Measurements from ENCODE around the gene CTBP1.

CTBP1 gene

DNA sequence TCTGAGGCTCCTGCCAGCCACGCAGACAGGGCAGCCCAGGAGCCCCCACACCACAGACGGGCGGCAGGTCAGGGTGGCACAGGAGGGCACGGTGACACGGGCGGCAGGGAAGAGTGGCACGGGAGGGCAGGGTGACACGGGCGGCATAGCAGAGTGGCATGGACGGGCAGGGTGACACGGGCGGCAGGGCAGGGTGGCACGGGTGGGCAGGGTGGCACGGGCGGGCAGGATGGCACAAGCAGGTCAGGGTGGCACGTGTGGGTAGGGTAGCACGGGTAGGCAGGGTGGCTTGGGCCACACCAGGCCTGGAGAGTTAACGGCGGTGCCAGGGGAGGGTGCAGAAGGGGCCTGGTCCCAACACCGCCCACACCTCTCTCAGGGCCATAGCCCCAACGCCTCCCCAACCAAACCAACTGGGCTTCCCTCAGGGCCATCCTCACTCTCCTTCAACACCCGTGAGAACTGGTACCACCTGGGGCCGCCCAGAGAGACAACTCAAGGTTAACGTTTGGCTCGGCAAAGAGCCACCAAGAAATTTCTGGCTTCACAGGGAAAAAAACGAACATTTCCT, 3.4 kb downstream of the CTBP1 start:
- no peak overlapping the region for H3K4me3 ChIP-seq (replicated peaks; ENCODE audit: low read depth, low read length)
- no peak for DNase-seq (ENCODE audit: low read depth)
- TF ChIP-seq, protein P1, sequence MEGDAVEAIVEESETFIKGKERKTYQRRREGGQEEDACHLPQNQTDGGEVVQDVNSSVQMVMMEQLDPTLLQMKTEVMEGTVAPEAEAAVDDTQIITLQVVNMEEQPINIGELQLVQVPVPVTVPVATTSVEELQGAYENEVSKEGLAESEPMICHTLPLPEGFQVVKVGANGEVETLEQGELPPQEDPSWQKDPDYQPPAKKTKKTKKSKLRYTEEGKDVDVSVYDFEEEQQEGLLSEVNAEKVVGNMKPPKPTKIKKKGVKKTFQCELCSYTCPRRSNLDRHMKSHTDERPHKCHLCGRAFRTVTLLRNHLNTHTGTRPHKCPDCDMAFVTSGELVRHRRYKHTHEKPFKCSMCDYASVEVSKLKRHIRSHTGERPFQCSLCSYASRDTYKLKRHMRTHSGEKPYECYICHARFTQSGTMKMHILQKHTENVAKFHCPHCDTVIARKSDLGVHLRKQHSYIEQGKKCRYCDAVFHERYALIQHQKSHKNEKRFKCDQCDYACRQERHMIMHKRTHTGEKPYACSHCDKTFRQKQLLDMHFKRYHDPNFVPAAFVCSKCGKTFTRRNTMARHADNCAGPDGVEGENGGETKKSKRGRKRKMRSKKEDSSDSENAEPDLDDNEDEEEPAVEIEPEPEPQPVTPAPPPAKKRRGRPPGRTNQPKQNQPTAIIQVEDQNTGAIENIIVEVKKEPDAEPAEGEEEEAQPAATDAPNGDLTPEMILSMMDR (IDR thresholded peaks at IDR 0.05; ENCODE audit: low read length, missing control alignments) = no peak

- TF ChIP-seq, protein P1 (IDR thresholded peaks at IDR 0.05; ENCODE audit: low read length, missing control alignments) = no peak
- no peak for DNase-seq (ENCODE audit: low read depth)
- no peak overlapping the region for H3K4me3 ChIP-seq (replicated peaks; ENCODE audit: low read depth, low read length)
Observed at GRCh38 chr4:1244978-1245471, 3.9 kb downstream of the CTBP1 start.

GRCh38 chr4:1244081-1244977, 4.6 kb downstream of the CTBP1 start:
- no peak overlapping the region for H3K4me3 ChIP-seq (replicated peaks; ENCODE audit: low read depth, low read length)
- TF ChIP-seq, protein P1 (IDR thresholded peaks at IDR 0.05; ENCODE audit: low read length, missing control alignments) = no peak
- DNase-seq (ENCODE audit: low read depth) = no peak

DNA sequence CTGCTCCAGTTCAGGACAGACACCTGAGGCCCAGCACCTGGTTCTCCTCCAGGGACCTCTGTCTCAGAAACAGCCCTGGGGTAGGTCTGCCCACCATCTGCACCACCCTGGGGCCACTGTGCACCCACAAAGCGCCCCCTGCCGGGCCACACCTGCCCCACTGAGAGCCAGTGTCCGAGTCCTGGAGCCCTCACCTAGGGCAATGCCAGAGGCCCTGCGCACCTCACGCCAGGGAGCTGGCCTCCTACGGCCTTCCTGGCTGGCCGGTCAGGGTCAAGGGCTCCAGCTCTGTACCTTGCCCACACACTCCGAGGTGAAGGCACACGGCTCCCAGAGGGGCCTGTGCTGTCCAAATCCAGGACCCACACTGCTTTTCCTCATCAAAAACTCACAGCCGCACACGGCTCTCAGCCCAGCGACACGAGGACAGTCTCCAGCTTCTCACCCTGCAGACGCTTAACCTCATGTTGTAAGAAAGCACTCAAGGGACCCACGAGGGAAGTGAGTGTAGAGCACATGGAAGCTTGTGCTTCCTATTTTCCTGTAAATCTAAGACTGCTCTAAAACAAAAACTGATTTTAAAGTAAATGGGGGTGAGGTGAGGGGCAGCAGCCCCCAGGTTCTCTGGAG, 5.4 kb downstream of the CTBP1 start:
- TF ChIP-seq, protein P1 (IDR thresholded peaks at IDR 0.05; ENCODE audit: low read length, missing control alignments) = no peak
- DNase-seq (ENCODE audit: low read depth) = no peak
- H3K4me3 ChIP-seq (replicated peaks; ENCODE audit: low read depth, low read length) = no peak overlapping the region

DNA sequence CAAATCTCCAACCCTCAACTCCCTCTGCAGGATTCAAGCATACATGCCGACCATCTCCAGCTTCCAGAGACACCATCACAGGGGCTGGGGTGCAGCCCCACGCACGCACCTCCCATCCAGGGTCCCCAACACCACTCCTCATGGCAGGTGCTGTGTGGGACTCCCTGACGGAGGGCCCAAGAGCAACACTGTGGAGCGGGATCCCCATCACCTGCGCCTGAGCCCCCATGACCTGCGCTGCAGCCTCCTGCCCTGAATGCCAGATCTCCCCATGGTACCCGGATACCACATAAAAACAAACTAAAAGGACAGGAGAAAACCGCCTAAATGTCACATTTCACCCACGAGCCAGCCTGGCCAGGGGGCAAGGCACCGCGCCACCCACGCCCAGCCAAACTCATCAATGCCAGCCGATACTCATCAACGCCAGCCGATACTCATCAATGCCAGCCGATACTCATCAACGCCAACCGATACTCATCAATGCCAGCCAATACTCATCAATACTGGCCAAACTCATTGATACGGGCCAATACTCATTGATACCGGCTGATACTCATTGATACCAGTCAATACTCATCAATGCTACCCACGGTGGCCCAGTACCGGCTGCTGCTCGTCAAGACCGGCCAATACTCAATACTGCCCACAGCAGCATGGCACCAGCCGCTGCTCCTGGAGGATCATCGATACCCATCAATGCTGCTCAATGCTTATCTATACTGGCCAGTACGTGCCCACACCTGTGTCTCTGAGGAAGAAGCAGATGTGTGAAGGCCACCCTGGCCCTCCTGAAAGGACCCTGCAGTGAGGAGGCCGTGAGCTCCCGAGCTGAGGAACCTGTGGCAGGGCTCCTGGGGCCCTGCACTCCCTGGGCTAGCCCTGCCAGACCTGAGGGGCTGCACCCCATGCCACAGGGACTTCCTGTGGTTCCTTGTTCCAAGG, 6.2 kb downstream of the CTBP1 start:
- no peak for DNase-seq (ENCODE audit: low read depth)
- no peak overlapping the region for H3K4me3 ChIP-seq (replicated peaks; ENCODE audit: low read depth, low read length)
- TF ChIP-seq, protein P1 (IDR thresholded peaks at IDR 0.05; ENCODE audit: low read length, missing control alignments) = no peak

- TF ChIP-seq, protein P1 (IDR thresholded peaks at IDR 0.05; ENCODE audit: low read length, missing control alignments) = no peak
- DNase-seq (ENCODE audit: low read depth) = no peak
- no peak overlapping the region for H3K4me3 ChIP-seq (replicated peaks; ENCODE audit: low read depth, low read length)
Observed at GRCh38 chr4:1241936-1242505, 6.9 kb downstream of the CTBP1 start.

All from fibroblast of pulmonary artery (primary cell).